HEK293 (cell line): ENCODE results near the gene SIGLEC12.

Experiments
- CTCF ChIA-PET: fragments of 350-600 bp; formaldehyde crosslinking; extraction: SDS; loops from one replicate; lab custom pipeline; 2021; ENCODE audit warnings: antibody characterized with exemption; lab: Yijun Ruan, JAX
- POLR2A ChIA-PET: fragments of 300-600 bp; formaldehyde crosslinking; extraction: SDS; loops from one replicate; lab custom pipeline; 2020; ENCODE audit warnings: antibody characterized with exemption, inconsistent platforms; lab: Yijun Ruan, JAX
- H3K27ac ChIP-seq: fragments of 200-500 bp; sonication (Bioruptor generic); 2 replicates; pipeline ENCODE4 v1.5.1; 2014; ENCODE audit warnings: low read depth, low read length, control low read depth, inconsistent platforms; ENCODE audit errors: extremely low read depth
- H3K36me3 ChIP-seq, 2 experiments: fragments of 200-500 bp in 1 of 2; sonication (Bioruptor generic) in 1 of 2; 1 replicate in 1 of 2; 2 replicates in 1 of 2; pipeline ENCODE4 v1.5.1; 2014 to 2017; ENCODE audit warnings: inconsistent platforms in 2 of 2, low read length in 2 of 2; ENCODE audit not compliant: control insufficient read depth in 2 of 2, insufficient read depth in 1 of 2
- H3K4me1 ChIP-seq: fragments of 200-500 bp; sonication (Bioruptor generic); 2 replicates; pipeline ENCODE4 v1.5.1; 2014; ENCODE audit warnings: mild to moderate bottlenecking, low read length, inconsistent platforms; ENCODE audit not compliant: control insufficient read depth, insufficient read depth
- H3K4me3 ChIP-seq: 2 replicates; pipeline ENCODE4 v1.5.1; 2011; ENCODE audit warnings: low read depth, mild to moderate bottlenecking, control low read depth, low read length, moderate library complexity
- H3K9me3 ChIP-seq: fragments of 200-500 bp; sonication (Bioruptor generic); 2 replicates; pipeline ENCODE4 v1.5.1; 2014; ENCODE audit warnings: low read depth, low read length, inconsistent platforms; ENCODE audit not compliant: control insufficient read depth, insufficient read depth
- EGR2 ChIP-seq: fragments of 450-650 bp; formaldehyde crosslinking; IDR thresholded peaks from 2 replicates; pipeline ENCODE4 v1.5.1; 2016; ENCODE audit warnings: low read depth, missing biosample characterization, missing genetic modification characterization
- GFI1B ChIP-seq: fragments of 450-650 bp; formaldehyde crosslinking; IDR thresholded peaks from 2 replicates; pipeline ENCODE4 v1.5.1; 2016; ENCODE audit warnings: missing biosample characterization, missing genetic modification characterization
- GLI4 ChIP-seq: fragments of 450-650 bp; formaldehyde crosslinking; IDR thresholded peaks from 2 replicates; pipeline ENCODE4 v1.5.1; 2016; ENCODE audit warnings: missing biosample characterization, missing genetic modification characterization
- KLF7 ChIP-seq: fragments of 450-650 bp; formaldehyde crosslinking; IDR thresholded peaks from 2 replicates; pipeline ENCODE4 v1.5.1; 2016; ENCODE audit warnings: missing biosample characterization, missing genetic modification characterization, borderline replicate concordance
- KLF8 ChIP-seq: fragments of 450-650 bp; formaldehyde crosslinking; IDR thresholded peaks from 2 replicates; pipeline ENCODE4 v1.5.1; 2016; ENCODE audit warnings: missing biosample characterization, missing genetic modification characterization
- MZF1 ChIP-seq: fragments of 450-650 bp; formaldehyde crosslinking; IDR thresholded peaks from 2 replicates; pipeline ENCODE4 v1.5.1; 2017; ENCODE audit warnings: missing biosample characterization, missing genetic modification characterization, borderline replicate concordance
- SCRT2 ChIP-seq: fragments of 450-650 bp; formaldehyde crosslinking; IDR thresholded peaks from 2 replicates; pipeline ENCODE4 v1.5.1; 2016; ENCODE audit warnings: missing biosample characterization, missing genetic modification characterization
- ZBTB26 ChIP-seq: fragments of 450-650 bp; formaldehyde crosslinking; optimal IDR thresholded peaks from 2 replicates; pipeline ENCODE3; 2016; ENCODE audit warnings: missing biosample characterization, mild to moderate bottlenecking, missing genetic modification characterization
- ZBTB7A ChIP-seq: fragments of 450-650 bp; formaldehyde crosslinking; IDR thresholded peaks from 2 replicates; pipeline ENCODE4 v1.5.1; 2016; ENCODE audit warnings: low read depth, missing biosample characterization, missing genetic modification characterization
- ZFP37 ChIP-seq: fragments of 450-650 bp; formaldehyde crosslinking; IDR thresholded peaks from 2 replicates; pipeline ENCODE4 v1.5.1; 2016; ENCODE audit warnings: missing biosample characterization, missing genetic modification characterization
- ZIC2 ChIP-seq: fragments of 450-650 bp; formaldehyde crosslinking; IDR thresholded peaks from 2 replicates; pipeline ENCODE4 v1.5.1; 2016; ENCODE audit warnings: missing biosample characterization, missing genetic modification characterization
- ZNF112 ChIP-seq: fragments of 450-650 bp; formaldehyde crosslinking; IDR thresholded peaks from 2 replicates; pipeline ENCODE4 v1.5.0; 2017; ENCODE audit warnings: missing biosample characterization, missing genetic modification characterization
- ZNF211 ChIP-seq: fragments of 450-650 bp; formaldehyde crosslinking; IDR thresholded peaks from 2 replicates; pipeline ENCODE4 v1.5.1; 2016; ENCODE audit warnings: low read depth, missing biosample characterization, missing genetic modification characterization
- ZNF248 ChIP-seq: fragments of 450-650 bp; formaldehyde crosslinking; IDR thresholded peaks from 2 replicates; pipeline ENCODE4 v1.5.1; 2017; ENCODE audit warnings: missing biosample characterization, missing genetic modification characterization
- ZNF280D ChIP-seq: fragments of 450-650 bp; formaldehyde crosslinking; IDR thresholded peaks from 2 replicates; pipeline ENCODE4 v1.5.1; 2016; ENCODE audit warnings: missing biosample characterization, missing genetic modification characterization
- ZNF292 ChIP-seq: fragments of 450-650 bp; formaldehyde crosslinking; IDR thresholded peaks from 2 replicates; pipeline ENCODE4 v1.5.1; 2016; ENCODE audit warnings: low read depth, missing biosample characterization, missing genetic modification characterization, borderline replicate concordance
- ZNF335 ChIP-seq: fragments of 450-650 bp; formaldehyde crosslinking; conservative IDR thresholded peaks from 2 replicates; pipeline ENCODE4 v1.5.1; 2016; ENCODE audit warnings: missing biosample characterization, missing genetic modification characterization
- ZNF362 ChIP-seq: fragments of 450-650 bp; formaldehyde crosslinking; IDR thresholded peaks from 2 replicates; pipeline ENCODE4 v1.5.1; 2016; ENCODE audit warnings: missing biosample characterization, missing genetic modification characterization
- ZNF449 ChIP-seq: fragments of 450-650 bp; formaldehyde crosslinking; IDR thresholded peaks from 2 replicates; pipeline ENCODE4 v1.5.1; 2017; ENCODE audit warnings: missing biosample characterization, mild to moderate bottlenecking, missing genetic modification characterization, moderate library complexity
- ZNF580 ChIP-seq: fragments of 450-650 bp; formaldehyde crosslinking; IDR thresholded peaks from 2 replicates; pipeline ENCODE4 v1.5.1; 2016; ENCODE audit warnings: missing biosample characterization, missing genetic modification characterization
- ZNF600 ChIP-seq: fragments of 450-650 bp; formaldehyde crosslinking; IDR thresholded peaks from 2 replicates; pipeline ENCODE4 v1.5.1; 2016; ENCODE audit warnings: missing biosample characterization, missing genetic modification characterization
- ZNF623 ChIP-seq: fragments of 450-650 bp; formaldehyde crosslinking; IDR thresholded peaks from 2 replicates; pipeline ENCODE4 v1.5.1; 2016; ENCODE audit warnings: missing biosample characterization, missing genetic modification characterization
- ZNF704 ChIP-seq: fragments of 450-650 bp; formaldehyde crosslinking; IDR thresholded peaks from 2 replicates; pipeline ENCODE4 v1.5.1; 2016; ENCODE audit warnings: missing biosample characterization, missing genetic modification characterization
- ZNF792 ChIP-seq: fragments of 450-650 bp; formaldehyde crosslinking; IDR thresholded peaks from 2 replicates; pipeline ENCODE4 v1.5.1; 2016; ENCODE audit warnings: missing biosample characterization, missing genetic modification characterization

Gene SIGLEC12

GRCh38 chr19:51468545-51468920 is 33.1 kb downstream of the SIGLEC12 start:
- Histone ChIP-seq H3K27ac (no peak overlapping the region), H3K4me3 (no peak overlapping the region), H3K36me3 (no peaks in the 10 kb centered on the region), H3K4me1 (no peaks in the 10 kb centered on the region), H3K9me3 (no peaks in the 10 kb centered on the region)
- ChIA-PET CTCF (interaction anchor here (1.3 to 1.6 kb wide), 2 partner anchors 45 to 188 kb away, joined by 5 to 6 read pairs; no protein-coding TSS in a partner anchor), POLR2A (no interaction called here)
- TF ChIP-seq SCRT2 (no peak), EGR2 (tag by site-specific recombination) (no peak), ZNF280D (no peak), ZNF600 (tag by site-specific recombination) (no peak), ZFP37 (tag by site-specific recombination) (no peak), ZNF248 (tag by site-specific recombination) (no peak), ZNF362 (tag by site-specific recombination) (no peak), ZNF623 (tag by site-specific recombination) (no peak), ZNF792 (tag by site-specific recombination) (no peak), ZNF112 (no peak), ZBTB7A (tag by site-specific recombination) (no peak), ZBTB26 (tag by site-specific recombination) (no peak), ZNF704 (tag by site-specific recombination) (no peak), ZNF449 (tag by site-specific recombination) (no peak), ZIC2 (tag by site-specific recombination) (no peak)

GRCh38 chr19:51467864-51468544 is 33.6 kb downstream of the SIGLEC12 start:
- TF ChIP-seq ZNF580 (tag by site-specific recombination) (no peak), ZNF292 (tag by site-specific recombination) (no peak), GFI1B (no peak), GLI4 (tag by site-specific recombination) (no peak), MZF1 (tag by site-specific recombination) (no peak), ZNF335 (tag by site-specific recombination) (no peak), ZNF211 (no peak), KLF7 (tag by site-specific recombination) (no peak), KLF8 (tag by site-specific recombination) (no peak)
- TF ChIP-seq, all 188 proteins: peak for 0
- no peak overlapping the region for H3K4me3 ChIP-seq
- H3K27ac ChIP-seq: no peak overlapping the region
- ChIA-PET POLR2A (no interaction called here), CTCF (interaction anchor here (0.6 to 1.6 kb wide), 5 partner anchors 46 to 190 kb away, joined by 3 to 7 read pairs (median 5); no protein-coding TSS in a partner anchor)
- no peaks in the 10 kb centered on the region for H3K9me3 ChIP-seq
- no peaks in the 10 kb centered on the region for H3K4me1 ChIP-seq
- no peaks in the 10 kb centered on the region for H3K36me3 ChIP-seq
